ENCODE results near the gene SPECC1.
A peak's percentile ranks its signal among the peaks of the same experiment; 100 is the strongest.
"Not testable (repeated sequence)": the region's sequence is repeated elsewhere in the genome, so short reads cannot be mapped to it uniquely, and the experiment has no call there.

SPECC1 gene

GRCh38 chr17:20097330-20097729 is 88.2 kb downstream of the SPECC1 start:
- H3K4me3 ChIP-seq (ENCODE audit: low read length), result no peak overlapping the region
- no peak for TF ChIP-seq CTCF (conservative IDR thresholded peaks at IDR 0.05; ENCODE audit: low read length)
- DNase-seq (ENCODE audit: low read depth), result no peak

GRCh38 chr17:20098314-20098713 is 89.2 kb downstream of the SPECC1 start:
- no peak overlapping the region for H3K4me3 ChIP-seq (ENCODE audit: low read length)
- TF ChIP-seq CTCF (conservative IDR thresholded peaks at IDR 0.05; ENCODE audit: low read length), result no peak
- no peak for DNase-seq (ENCODE audit: low read depth)

GRCh38 chr17:20100806-20101205 is 91.6 kb downstream of the SPECC1 start:
- not testable (repeated sequence) for DNase-seq (ENCODE audit: low read depth); H3K4me3 ChIP-seq (ENCODE audit: low read length)

GRCh38 chr17:20103454-20104446 is 94.6 kb downstream of the SPECC1 start:
- DNase-seq (ENCODE audit: low read depth), result peak; percentile 7
- no peak for TF ChIP-seq CTCF (conservative IDR thresholded peaks at IDR 0.05; ENCODE audit: low read length)
- H3K4me3 ChIP-seq (ENCODE audit: low read length), result no peak overlapping the region

- no peak overlapping the region for H3K4me3 ChIP-seq (ENCODE audit: low read length)
- no peak for DNase-seq (ENCODE audit: low read depth)
- no peak for TF ChIP-seq CTCF (conservative IDR thresholded peaks at IDR 0.05; ENCODE audit: low read length)
These were observed 96.6 kb downstream of the SPECC1 start for GRCh38 chr17:20105539-20106280.

- DNase-seq (ENCODE audit: low read depth); H3K4me3 ChIP-seq (ENCODE audit: low read length): not testable (repeated sequence)
These were observed 97.3 kb downstream of the SPECC1 start for GRCh38 chr17:20106446-20106845.

GRCh38 chr17:20109076-20109475 is 99.9 kb downstream of the SPECC1 start:
- TF ChIP-seq CTCF (conservative IDR thresholded peaks at IDR 0.05; ENCODE audit: low read length), result no peak
- no peak for DNase-seq (ENCODE audit: low read depth)
- no peak overlapping the region for H3K4me3 ChIP-seq (ENCODE audit: low read length)

GRCh38 chr17:20111538-20111937 is 102.4 kb downstream of the SPECC1 start:
- H3K4me3 ChIP-seq (ENCODE audit: low read length), result no peak overlapping the region
- no peak for DNase-seq (ENCODE audit: low read depth)
- TF ChIP-seq CTCF (conservative IDR thresholded peaks at IDR 0.05; ENCODE audit: low read length), result no peak

Measured in AG10803 (cell line).